ENCODE results near the gene MOCS1.
A peak's percentile ranks its signal among the peaks of the same experiment; 100 is the strongest.

The MOCS1 gene

GRCh38 chr6:39892490-39893129 is 41.7 kb downstream of the MOCS1 start:
- H2AK5ac ChIP-seq (ENCODE audit: low read length), result no peak overlapping the region
- no peak overlapping the region for H2BK15ac ChIP-seq (replicated peaks; ENCODE audit: low read depth)
- H3K23ac ChIP-seq (ENCODE audit: low read length), result no peak overlapping the region
- no peak overlapping the region for H3K56ac ChIP-seq (ENCODE audit: low read length)
- no CpG with 5 or more reads among the region's 2 CpGs for WGBS (ENCODE audit: extremely low coverage, insufficient coverage, low lambda C conversion rate)
- H3K4ac ChIP-seq (ENCODE audit: low read depth, low read length), result no peak overlapping the region
- no peak overlapping the region for H3K4me3 ChIP-seq (ENCODE audit: low read length)
- peak; percentile 72 for DNase-seq
- no peak overlapping the region for H3K9ac ChIP-seq (ENCODE audit: low read length)
- no peaks in the 10 kb centered on the region for H3K79me2 ChIP-seq (ENCODE audit: control insufficient read depth, insufficient read depth, low read length)
- H2BK5ac ChIP-seq (ENCODE audit: low read length), result no peak overlapping the region
- no peaks in the 10 kb centered on the region for H3K4me1 ChIP-seq (ENCODE audit: control insufficient read depth, low read depth, low read length)
- H4K5ac ChIP-seq (ENCODE audit: low read length), result no peak overlapping the region
- no peaks in the 10 kb centered on the region for H3K36me3 ChIP-seq (ENCODE audit: control insufficient read depth, insufficient read depth, low read length)
- no peak overlapping the region for H3K27ac ChIP-seq (ENCODE audit: low read depth, low read length)
- H4K8ac ChIP-seq (ENCODE audit: low read depth, low read length), result no peak overlapping the region
- no peak overlapping the region for H2BK120ac ChIP-seq (ENCODE audit: low read depth, low read length)
- H3K79me1 ChIP-seq (ENCODE audit: low read length), result no peaks in the 10 kb centered on the region
- no peak overlapping the region for H3K18ac ChIP-seq (ENCODE audit: low read length)
- H3K4me2 ChIP-seq (ENCODE audit: low read length), result no peak overlapping the region
- H3K27me3 ChIP-seq (ENCODE audit: insufficient read depth, low read length, poor library complexity), result no peaks in the 10 kb centered on the region

GRCh38 chr6:39891976-39892375 is 42.3 kb downstream of the MOCS1 start:
- Histone ChIP-seq H3K27ac (ENCODE audit: low read depth, low read length) (no peak overlapping the region), H3K4me3 (ENCODE audit: low read length) (no peak overlapping the region), H3K18ac (ENCODE audit: low read length) (no peak overlapping the region), H3K79me2 (ENCODE audit: control insufficient read depth, insufficient read depth, low read length) (no peaks in the 10 kb centered on the region), H3K4me1 (ENCODE audit: control insufficient read depth, low read depth, low read length) (peaks cover 3% of the 10 kb centered on the region), H3K4me2 (ENCODE audit: low read length) (no peak overlapping the region), H3K4ac (ENCODE audit: low read depth, low read length) (no peak overlapping the region), H4K8ac (ENCODE audit: low read depth, low read length) (no peak overlapping the region), H3K56ac (ENCODE audit: low read length) (no peak overlapping the region), H4K5ac (ENCODE audit: low read length) (no peak overlapping the region), H3K36me3 (ENCODE audit: control insufficient read depth, insufficient read depth, low read length) (no peaks in the 10 kb centered on the region), H3K23ac (ENCODE audit: low read length) (no peak overlapping the region), H2BK15ac (replicated peaks; ENCODE audit: low read depth) (no peak overlapping the region), H3K79me1 (ENCODE audit: low read length) (no peaks in the 10 kb centered on the region), H3K9ac (ENCODE audit: low read length) (no peak overlapping the region), H2BK120ac (ENCODE audit: low read depth, low read length) (no peak overlapping the region), H2AK5ac (ENCODE audit: low read length) (no peak overlapping the region), H3K27me3 (ENCODE audit: insufficient read depth, low read length, poor library complexity) (no peaks in the 10 kb centered on the region), H2BK5ac (ENCODE audit: low read length) (no peak overlapping the region)
- WGBS (ENCODE audit: extremely low coverage, insufficient coverage, low lambda C conversion rate), result no CpG with 5 or more reads among the region's 4 CpGs
- DNase-seq, result no peak

- H3K27ac ChIP-seq (ENCODE audit: low read depth, low read length), result no peak overlapping the region
- no peaks in the 10 kb centered on the region for H3K79me2 ChIP-seq (ENCODE audit: control insufficient read depth, insufficient read depth, low read length)
- no peak overlapping the region for H3K18ac ChIP-seq (ENCODE audit: low read length)
- no peaks in the 10 kb centered on the region for H3K36me3 ChIP-seq (ENCODE audit: control insufficient read depth, insufficient read depth, low read length)
- no peak overlapping the region for H3K4ac ChIP-seq (ENCODE audit: low read depth, low read length)
- no peak overlapping the region for H3K56ac ChIP-seq (ENCODE audit: low read length)
- no peak overlapping the region for H3K4me3 ChIP-seq (ENCODE audit: low read length)
- no peak overlapping the region for H2BK15ac ChIP-seq (replicated peaks; ENCODE audit: low read depth)
- H3K23ac ChIP-seq (ENCODE audit: low read length), result no peak overlapping the region
- H2BK120ac ChIP-seq (ENCODE audit: low read depth, low read length), result no peak overlapping the region
- H4K5ac ChIP-seq (ENCODE audit: low read length), result no peak overlapping the region
- no peak overlapping the region for H3K4me2 ChIP-seq (ENCODE audit: low read length)
- no peak overlapping the region for H2AK5ac ChIP-seq (ENCODE audit: low read length)
- no peak overlapping the region for H4K8ac ChIP-seq (ENCODE audit: low read depth, low read length)
- H3K79me1 ChIP-seq (ENCODE audit: low read length), result no peaks in the 10 kb centered on the region
- H2BK5ac ChIP-seq (ENCODE audit: low read length), result no peak overlapping the region
- no peaks in the 10 kb centered on the region for H3K27me3 ChIP-seq (ENCODE audit: insufficient read depth, low read length, poor library complexity)
- H3K4me1 ChIP-seq (ENCODE audit: control insufficient read depth, low read depth, low read length), result peaks cover 3% of the 10 kb centered on the region
- no peak overlapping the region for H3K9ac ChIP-seq (ENCODE audit: low read length)
- no peak for DNase-seq
- no CpG with 5 or more reads among the region's 6 CpGs for WGBS (ENCODE audit: extremely low coverage, insufficient coverage, low lambda C conversion rate)
These were observed 42.9 kb downstream of the MOCS1 start for GRCh38 chr6:39891353-39891752.

- WGBS (ENCODE audit: extremely low coverage, insufficient coverage, low lambda C conversion rate), result no CpG with 5 or more reads among the region's 2 CpGs
- Histone ChIP-seq H3K18ac (ENCODE audit: low read length) (no peak overlapping the region), H3K4me2 (ENCODE audit: low read length) (no peak overlapping the region), H2AK5ac (ENCODE audit: low read length) (no peak overlapping the region), H2BK5ac (ENCODE audit: low read length) (no peak overlapping the region), H3K23ac (ENCODE audit: low read length) (no peak overlapping the region), H2BK120ac (ENCODE audit: low read depth, low read length) (no peak overlapping the region), H3K79me1 (ENCODE audit: low read length) (no peaks in the 10 kb centered on the region), H4K8ac (ENCODE audit: low read depth, low read length) (no peak overlapping the region), H3K4ac (ENCODE audit: low read depth, low read length) (no peak overlapping the region), H2BK15ac (replicated peaks; ENCODE audit: low read depth) (no peak overlapping the region), H4K5ac (ENCODE audit: low read length) (no peak overlapping the region), H3K79me2 (ENCODE audit: control insufficient read depth, insufficient read depth, low read length) (no peaks in the 10 kb centered on the region), H3K36me3 (ENCODE audit: control insufficient read depth, insufficient read depth, low read length) (no peaks in the 10 kb centered on the region), H3K4me1 (ENCODE audit: control insufficient read depth, low read depth, low read length) (peaks cover 3% of the 10 kb centered on the region), H3K9ac (ENCODE audit: low read length) (no peak overlapping the region), H3K27me3 (ENCODE audit: insufficient read depth, low read length, poor library complexity) (no peaks in the 10 kb centered on the region), H3K4me3 (ENCODE audit: low read length) (no peak overlapping the region), H3K27ac (ENCODE audit: low read depth, low read length) (no peak overlapping the region), H3K56ac (ENCODE audit: low read length) (no peak overlapping the region)
- no peak for DNase-seq
These were observed 45.0 kb downstream of the MOCS1 start for GRCh38 chr6:39889229-39889628.

GRCh38 chr6:39887692-39888450 is 46.4 kb downstream of the MOCS1 start:
- Histone ChIP-seq H3K27me3 (ENCODE audit: insufficient read depth, low read length, poor library complexity) (no peaks in the 10 kb centered on the region), H3K36me3 (ENCODE audit: control insufficient read depth, insufficient read depth, low read length) (no peaks in the 10 kb centered on the region), H3K4me2 (ENCODE audit: low read length) (no peak overlapping the region), H3K79me1 (ENCODE audit: low read length) (no peaks in the 10 kb centered on the region), H4K8ac (ENCODE audit: low read depth, low read length) (no peak overlapping the region), H2BK15ac (replicated peaks; ENCODE audit: low read depth) (no peak overlapping the region), H3K4me3 (ENCODE audit: low read length) (no peak overlapping the region), H2BK120ac (ENCODE audit: low read depth, low read length) (no peak overlapping the region), H3K18ac (ENCODE audit: low read length) (no peak overlapping the region), H3K56ac (ENCODE audit: low read length) (no peak overlapping the region), H2BK5ac (ENCODE audit: low read length) (no peak overlapping the region), H3K79me2 (ENCODE audit: control insufficient read depth, insufficient read depth, low read length) (no peaks in the 10 kb centered on the region), H3K4me1 (ENCODE audit: control insufficient read depth, low read depth, low read length) (peaks cover 3% of the 10 kb centered on the region), H2AK5ac (ENCODE audit: low read length) (no peak overlapping the region), H3K27ac (ENCODE audit: low read depth, low read length) (peak overlapping the region; percentile 51), H3K4ac (ENCODE audit: low read depth, low read length) (no peak overlapping the region), H3K23ac (ENCODE audit: low read length) (no peak overlapping the region), H4K5ac (ENCODE audit: low read length) (no peak overlapping the region), H3K9ac (ENCODE audit: low read length) (no peak overlapping the region)
- DNase-seq, result peak; percentile 92
- no CpG with 5 or more reads among the region's 14 CpGs for WGBS (ENCODE audit: extremely low coverage, insufficient coverage, low lambda C conversion rate)

All from mesendoderm (in vitro differentiated cells).